ENCODE results near the gene FOCAD.

Gene FOCAD

GRCh38 chr9:20898885-20899554 is 215.0 kb downstream of the FOCAD start:
- no peak for DNase-seq (ENCODE audit: low read depth)
- no peak for TF ChIP-seq CTCF (conservative IDR thresholded peaks at IDR 0.05; ENCODE audit: low read length)
- no peak overlapping the region for H3K4me3 ChIP-seq (ENCODE audit: low read length)

- DNase-seq (ENCODE audit: low read depth) = no peak
- no peak for TF ChIP-seq CTCF (conservative IDR thresholded peaks at IDR 0.05; ENCODE audit: low read length)
- H3K4me3 ChIP-seq (ENCODE audit: low read length) = no peak overlapping the region
These were observed 219.2 kb downstream of the FOCAD start for GRCh38 chr9:20903212-20903611.

- H3K4me3 ChIP-seq (ENCODE audit: low read length) = no peak overlapping the region
- no peak for TF ChIP-seq CTCF (conservative IDR thresholded peaks at IDR 0.05; ENCODE audit: low read length)
- no peak for DNase-seq (ENCODE audit: low read depth)
These were observed 220.9 kb downstream of the FOCAD start for GRCh38 chr9:20904995-20905394.

GRCh38 chr9:20906326-20906725 is 222.3 kb downstream of the FOCAD start:
- TF ChIP-seq CTCF (conservative IDR thresholded peaks at IDR 0.05; ENCODE audit: low read length) = no peak
- peak; percentile 57 for DNase-seq (ENCODE audit: low read depth)

GRCh38 chr9:20908461-20908860 is 224.4 kb downstream of the FOCAD start:
- H3K4me3 ChIP-seq (ENCODE audit: low read length) = no peak overlapping the region
- no peak for DNase-seq (ENCODE audit: low read depth)
- no peak for TF ChIP-seq CTCF (conservative IDR thresholded peaks at IDR 0.05; ENCODE audit: low read length)

More at GRCh38 chr9:20906326-20906725, 222.3 kb downstream of the FOCAD start:
- H3K4me3 ChIP-seq (ENCODE audit: low read length) = no peak overlapping the region

- TF ChIP-seq CTCF (conservative IDR thresholded peaks at IDR 0.05; ENCODE audit: low read length) = no peak
- no peak for DNase-seq (ENCODE audit: low read depth)
- H3K4me3 ChIP-seq (ENCODE audit: low read length) = no peak overlapping the region
These were observed 230.5 kb downstream of the FOCAD start for GRCh38 chr9:20914556-20914955.

- no peak for DNase-seq (ENCODE audit: low read depth)
- no peak overlapping the region for H3K4me3 ChIP-seq (ENCODE audit: low read length)
- TF ChIP-seq CTCF (conservative IDR thresholded peaks at IDR 0.05; ENCODE audit: low read length) = no peak
These were observed 237.3 kb downstream of the FOCAD start for GRCh38 chr9:20921362-20921761.
